ENCODE measurements around the gene SPHKAP.

DNA sequence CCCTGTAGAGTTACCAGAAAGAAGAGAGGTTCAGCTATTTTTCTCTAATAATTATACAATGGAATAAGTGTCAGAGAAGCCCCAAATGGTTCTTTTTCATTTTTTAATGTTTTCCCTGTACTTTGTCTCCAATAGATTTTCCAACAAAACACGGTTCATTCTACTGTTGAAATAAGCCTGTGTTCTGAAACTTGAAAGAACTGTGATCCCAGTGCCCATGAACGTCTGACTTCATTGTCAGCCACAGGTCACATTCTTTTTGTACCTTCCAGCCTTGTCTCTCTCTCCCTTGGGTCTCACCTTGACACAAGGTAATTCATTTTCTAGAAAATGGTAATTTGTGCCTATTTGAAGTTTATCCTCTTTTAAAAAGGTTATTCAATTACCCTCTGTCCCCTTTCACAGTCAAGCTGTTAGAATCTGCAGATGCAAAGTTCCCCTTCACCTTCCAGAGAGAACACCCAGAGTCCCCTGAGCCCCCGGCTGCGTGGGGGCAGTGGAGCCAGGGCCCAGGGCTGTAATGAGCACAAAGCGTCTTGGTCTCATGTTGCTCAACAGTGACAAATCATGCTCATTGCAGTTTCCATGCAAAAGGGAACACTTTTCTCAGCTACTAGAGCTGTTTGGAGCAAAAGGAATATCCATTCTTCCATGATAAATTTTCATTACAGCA, 115.2 kb downstream of the SPHKAP start:
- TF ChIP-seq TAF1 (IDR thresholded peaks at IDR 0.05; ENCODE audit: borderline replicate concordance, low read depth, low read length), result no peak
- TF ChIP-seq POLR2A (IDR thresholded peaks at IDR 0.05; ENCODE audit: low read depth, low read length), result no peak
- TF ChIP-seq POLR2AphosphoS5 (IDR thresholded peaks at IDR 0.05; ENCODE audit: low read depth, low read length), result no peak
